Measurements from ENCODE around the gene TUFT1.

GRCh38 chr1:151504252-151504651, 35.9 kb upstream of the TUFT1 start:
- TF ChIP-seq, protein P1, sequence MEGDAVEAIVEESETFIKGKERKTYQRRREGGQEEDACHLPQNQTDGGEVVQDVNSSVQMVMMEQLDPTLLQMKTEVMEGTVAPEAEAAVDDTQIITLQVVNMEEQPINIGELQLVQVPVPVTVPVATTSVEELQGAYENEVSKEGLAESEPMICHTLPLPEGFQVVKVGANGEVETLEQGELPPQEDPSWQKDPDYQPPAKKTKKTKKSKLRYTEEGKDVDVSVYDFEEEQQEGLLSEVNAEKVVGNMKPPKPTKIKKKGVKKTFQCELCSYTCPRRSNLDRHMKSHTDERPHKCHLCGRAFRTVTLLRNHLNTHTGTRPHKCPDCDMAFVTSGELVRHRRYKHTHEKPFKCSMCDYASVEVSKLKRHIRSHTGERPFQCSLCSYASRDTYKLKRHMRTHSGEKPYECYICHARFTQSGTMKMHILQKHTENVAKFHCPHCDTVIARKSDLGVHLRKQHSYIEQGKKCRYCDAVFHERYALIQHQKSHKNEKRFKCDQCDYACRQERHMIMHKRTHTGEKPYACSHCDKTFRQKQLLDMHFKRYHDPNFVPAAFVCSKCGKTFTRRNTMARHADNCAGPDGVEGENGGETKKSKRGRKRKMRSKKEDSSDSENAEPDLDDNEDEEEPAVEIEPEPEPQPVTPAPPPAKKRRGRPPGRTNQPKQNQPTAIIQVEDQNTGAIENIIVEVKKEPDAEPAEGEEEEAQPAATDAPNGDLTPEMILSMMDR (IDR thresholded peaks at IDR 0.05 in 2 of 3, conservative IDR thresholded peaks at IDR 0.05 in 1 of 3; ENCODE audit: control insufficient read depth in 2 of 3, extremely low read depth in 1 of 3, insufficient read depth in 1 of 3, low read depth in 3 of 3, low read length in 3 of 3) = no peak
- TF ChIP-seq SIN3A (IDR thresholded peaks at IDR 0.05; ENCODE audit: low read depth, low read length) (no peak), NFYB (IDR thresholded peaks at IDR 0.05; ENCODE audit: insufficient read depth, low read depth, low read length) (no peak), EGR1 (IDR thresholded peaks at IDR 0.05; ENCODE audit: borderline replicate concordance in 1 of 2, low read depth in 2 of 2, low read length in 2 of 2) (no peak)

Measured in GM12878 (cell line).